Measurements from ENCODE around the gene XAB2.

Gene XAB2

DNA sequence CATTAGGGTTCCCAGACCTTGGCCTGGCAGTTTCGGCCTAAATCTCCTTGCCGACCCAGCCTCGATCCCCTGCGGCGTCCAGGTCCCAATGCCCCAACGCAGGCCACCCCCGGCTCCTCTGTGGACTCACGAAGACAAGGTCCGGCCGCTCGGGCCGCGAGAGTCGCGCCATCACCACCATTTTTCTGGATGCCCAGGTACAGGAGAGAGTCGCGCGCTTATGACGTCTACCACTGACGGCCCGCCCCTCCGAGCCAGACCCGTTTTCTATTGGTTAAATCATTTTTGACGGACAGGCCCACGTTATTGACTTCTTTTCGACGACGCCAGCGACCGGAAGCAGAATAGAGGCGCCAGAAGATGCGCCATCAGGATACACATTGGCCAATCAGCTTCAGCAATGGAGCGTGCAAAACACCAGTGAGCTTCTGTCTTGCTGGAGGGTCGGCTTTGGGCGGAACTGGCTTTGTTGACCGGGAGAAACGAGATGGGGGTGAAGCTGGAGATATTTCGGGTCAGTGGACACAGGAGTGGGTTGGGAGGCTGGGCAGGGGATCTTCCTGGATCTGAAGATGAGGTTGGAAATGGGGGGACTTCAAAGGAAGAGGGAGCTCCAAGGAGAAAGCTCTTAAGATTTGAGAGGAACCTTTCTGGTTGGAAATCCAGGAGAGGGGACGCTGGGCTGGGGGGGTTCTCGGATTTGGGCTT, at the start of gene XAB2, which contains the start of gene PET100:
Gene XAB2, minus strand, starts transcription at position 199 of the 708 bp plus-strand sequence. Its CDS starts 18 bp downstream, at position 181.
Gene PET100, plus strand, starts transcription at position 447 of the 708 bp plus-strand sequence. Its CDS starts 41 bp downstream, at position 488.
- in situ Hi-C loops (cut with HindIII; ENCODE audit: low sequenced_read_pairs) = no loop called here
- H3K4me3 ChIP-seq (ENCODE audit: low read depth, low read length) = peak within 1 kb of the TSS; percentile 100
- TF ChIP-seq, protein P1, sequence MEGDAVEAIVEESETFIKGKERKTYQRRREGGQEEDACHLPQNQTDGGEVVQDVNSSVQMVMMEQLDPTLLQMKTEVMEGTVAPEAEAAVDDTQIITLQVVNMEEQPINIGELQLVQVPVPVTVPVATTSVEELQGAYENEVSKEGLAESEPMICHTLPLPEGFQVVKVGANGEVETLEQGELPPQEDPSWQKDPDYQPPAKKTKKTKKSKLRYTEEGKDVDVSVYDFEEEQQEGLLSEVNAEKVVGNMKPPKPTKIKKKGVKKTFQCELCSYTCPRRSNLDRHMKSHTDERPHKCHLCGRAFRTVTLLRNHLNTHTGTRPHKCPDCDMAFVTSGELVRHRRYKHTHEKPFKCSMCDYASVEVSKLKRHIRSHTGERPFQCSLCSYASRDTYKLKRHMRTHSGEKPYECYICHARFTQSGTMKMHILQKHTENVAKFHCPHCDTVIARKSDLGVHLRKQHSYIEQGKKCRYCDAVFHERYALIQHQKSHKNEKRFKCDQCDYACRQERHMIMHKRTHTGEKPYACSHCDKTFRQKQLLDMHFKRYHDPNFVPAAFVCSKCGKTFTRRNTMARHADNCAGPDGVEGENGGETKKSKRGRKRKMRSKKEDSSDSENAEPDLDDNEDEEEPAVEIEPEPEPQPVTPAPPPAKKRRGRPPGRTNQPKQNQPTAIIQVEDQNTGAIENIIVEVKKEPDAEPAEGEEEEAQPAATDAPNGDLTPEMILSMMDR (IDR thresholded peaks at IDR 0.05; ENCODE audit: low read depth, low read length) = no peak
- DNase-seq (ENCODE audit: low read depth, low spot score) = peak; percentile 99

DNA sequence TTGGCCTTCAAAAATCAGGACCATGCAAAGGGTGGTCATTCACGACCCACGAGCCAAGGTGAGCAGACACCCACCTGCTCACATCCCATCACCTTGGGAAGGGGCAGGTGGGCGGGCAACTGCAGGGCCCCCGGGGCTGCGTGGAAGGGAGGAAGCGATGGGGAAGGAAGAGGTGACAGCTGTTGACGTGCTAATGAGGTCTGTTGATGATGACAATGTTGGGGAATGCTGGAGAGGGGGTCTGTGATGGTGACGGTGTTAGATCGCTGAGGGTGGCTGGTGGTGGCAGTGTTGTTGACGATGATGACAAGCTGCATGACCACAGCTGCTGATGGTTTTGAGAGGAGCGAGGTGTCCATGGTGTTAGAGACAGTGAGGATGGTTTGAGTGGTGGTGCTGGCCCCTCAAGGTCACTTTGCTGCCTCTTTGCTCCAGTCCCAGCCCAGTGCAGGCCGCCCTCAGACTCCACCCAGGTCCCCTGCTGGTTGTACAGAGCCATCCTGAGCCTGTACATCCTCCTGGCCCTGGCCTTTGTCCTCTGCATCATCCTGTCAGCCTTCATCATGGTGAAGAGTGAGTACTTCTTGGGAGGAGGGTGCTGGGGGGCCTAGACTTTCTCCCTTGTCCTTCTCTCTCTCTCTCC, 48.4 kb upstream of the XAB2 start:
- in situ Hi-C loops (cut with HindIII; ENCODE audit: low sequenced_read_pairs) = no loop called here
- TF ChIP-seq, protein P1 (IDR thresholded peaks at IDR 0.05; ENCODE audit: low read depth, low read length) = no peak
- H3K4me3 ChIP-seq (ENCODE audit: low read depth, low read length) = no peak overlapping the region
- DNase-seq (ENCODE audit: low read depth, low spot score) = no peak

DNA sequence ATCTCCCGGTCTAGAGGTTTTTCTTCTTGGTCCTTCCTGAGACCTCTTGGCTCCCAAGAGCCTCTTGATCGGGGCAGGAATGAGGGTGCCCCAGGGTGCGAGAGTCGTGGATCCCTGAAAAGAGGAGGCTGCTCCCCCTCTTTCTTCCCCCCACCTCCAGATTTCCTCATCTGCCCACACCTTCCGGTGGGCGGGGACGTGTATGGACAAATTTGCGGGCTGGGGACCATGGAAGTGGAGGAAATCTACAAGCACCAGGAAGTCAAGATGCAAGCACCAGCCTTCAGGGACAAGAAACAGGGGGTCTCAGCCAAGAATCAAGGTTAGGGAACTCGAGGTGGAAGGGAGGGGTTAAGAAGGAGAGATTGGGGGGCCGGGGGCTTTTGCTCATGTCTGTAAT, 47.5 kb upstream of the XAB2 start, which contains the start of gene MCEMP1:
Gene MCEMP1, plus strand, starts transcription at position 237 of the 400 bp plus-strand sequence. Its CDS starts 31 bp downstream, at position 268.
- DNase-seq (ENCODE audit: low read depth, low spot score) = no peak
- TF ChIP-seq, protein P1 (IDR thresholded peaks at IDR 0.05; ENCODE audit: low read depth, low read length) = no peak
- no peak within 1 kb of the TSS for H3K4me3 ChIP-seq (ENCODE audit: low read depth, low read length)
- in situ Hi-C loops (cut with HindIII; ENCODE audit: low sequenced_read_pairs) = no loop called here

DNA sequence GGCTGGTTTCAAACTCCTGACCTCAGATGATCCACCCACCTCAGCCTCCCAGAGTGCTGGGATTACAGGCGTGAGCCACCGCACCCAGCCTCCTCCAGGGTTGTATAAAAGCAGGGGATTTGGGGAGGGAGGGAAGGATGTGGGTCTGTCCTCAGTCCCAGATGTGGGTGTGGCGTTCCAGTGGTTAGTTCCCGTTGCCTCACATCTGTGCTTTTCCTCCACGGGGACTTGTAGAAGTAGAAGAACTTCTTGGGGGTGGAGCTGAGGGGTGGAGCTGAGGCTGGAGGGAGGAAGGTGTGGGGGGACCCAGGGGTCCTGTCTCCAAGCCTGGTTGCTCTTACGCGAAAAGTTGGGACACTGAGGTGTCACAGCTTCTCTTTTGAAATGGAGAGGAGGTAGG, 47.0 kb upstream of the XAB2 start:
- H3K4me3 ChIP-seq (ENCODE audit: low read depth, low read length) = no peak overlapping the region
- DNase-seq (ENCODE audit: low read depth, low spot score) = no peak
- in situ Hi-C loops (cut with HindIII; ENCODE audit: low sequenced_read_pairs) = no loop called here
- TF ChIP-seq, protein P1 (IDR thresholded peaks at IDR 0.05; ENCODE audit: low read depth, low read length) = no peak

DNA sequence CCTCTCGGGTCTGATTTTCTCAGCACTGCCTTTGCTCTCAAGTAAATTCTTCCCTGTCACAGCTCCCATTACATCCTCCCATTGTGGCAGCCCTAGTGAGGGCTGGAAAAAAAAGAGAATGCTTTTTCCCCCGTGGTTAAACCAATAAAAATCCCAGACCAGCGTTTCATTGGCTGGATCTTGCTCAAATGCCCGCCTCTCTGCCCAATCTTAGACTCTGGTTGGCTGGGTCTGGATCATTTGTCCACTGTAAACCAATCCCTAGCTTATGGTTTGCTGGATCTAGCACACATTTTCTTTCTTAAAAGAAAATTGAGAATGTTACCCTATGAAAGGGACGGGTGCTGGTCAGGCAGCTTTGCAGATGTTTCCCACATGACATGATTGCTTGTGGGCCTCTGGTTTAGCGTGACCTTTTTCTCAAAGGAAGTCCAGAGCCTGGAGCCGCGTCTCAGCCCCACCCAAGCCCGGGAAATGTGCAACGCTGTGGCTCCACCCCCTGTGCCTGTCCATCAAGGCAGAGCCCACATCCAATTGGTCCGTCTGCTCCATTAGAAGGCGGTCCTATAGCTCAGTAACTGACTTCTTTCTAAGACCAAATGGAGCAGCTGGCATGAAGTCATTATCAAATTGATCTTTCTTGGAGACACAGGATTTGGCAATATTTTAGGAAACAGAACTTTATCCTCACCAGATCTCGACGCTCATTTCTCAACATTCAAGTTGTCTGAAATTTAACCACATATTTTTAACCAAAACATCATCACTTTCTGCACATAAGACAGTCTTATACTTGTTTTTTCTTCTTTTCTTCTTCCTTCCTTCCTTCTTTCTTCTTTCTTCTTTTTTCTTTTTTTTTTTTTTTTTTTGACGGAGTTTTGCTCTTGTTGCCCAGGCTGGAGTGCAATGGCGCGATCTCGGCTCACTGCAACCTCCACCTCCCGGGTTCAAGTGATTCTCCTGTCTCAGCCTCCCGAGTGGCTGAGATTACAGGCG, 45.0 kb upstream of the XAB2 start:
- H3K4me3 ChIP-seq (ENCODE audit: low read depth, low read length) = no peak overlapping the region
- in situ Hi-C loops (cut with HindIII; ENCODE audit: low sequenced_read_pairs) = no loop called here
- peak; percentile 29 for DNase-seq (ENCODE audit: low read depth, low spot score)
- TF ChIP-seq, protein P1 (IDR thresholded peaks at IDR 0.05; ENCODE audit: low read depth, low read length) = no peak

DNA sequence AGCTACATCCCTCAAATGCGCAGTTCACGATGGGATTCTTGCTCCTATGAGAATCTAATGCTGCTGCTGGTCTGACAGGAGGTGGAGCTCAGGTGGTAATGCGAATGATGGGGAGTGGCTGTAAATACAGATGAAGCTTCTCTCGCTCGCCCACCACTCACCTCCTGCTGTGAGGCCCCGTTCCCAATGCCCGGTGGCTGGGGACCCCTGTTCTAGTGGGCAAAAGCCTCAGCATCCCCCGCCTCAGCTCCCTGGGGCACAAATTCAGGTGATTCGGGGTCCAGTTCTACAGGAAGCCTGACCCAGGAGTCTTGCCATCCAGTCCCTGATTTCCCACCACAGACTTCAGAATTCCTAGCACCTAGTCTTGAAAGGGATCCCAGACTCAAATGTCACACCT, 43.2 kb upstream of the XAB2 start:
- in situ Hi-C loops (cut with HindIII; ENCODE audit: low sequenced_read_pairs) = no loop called here
- no peak for DNase-seq (ENCODE audit: low read depth, low spot score)
- TF ChIP-seq, protein P1 (IDR thresholded peaks at IDR 0.05; ENCODE audit: low read depth, low read length) = no peak
- H3K4me3 ChIP-seq (ENCODE audit: low read depth, low read length) = no peak overlapping the region

Data from astrocyte of the spinal cord (primary cell).